ENCODE measurements around the gene GDE1. TPM values are rescaled to one million over a fixed set of nuclear protein-coding genes. Genes with fewer than 3 reads are reported as not detected.

GDE1 gene
- polyA plus RNA-seq, 3 donors, result 30.6 to 75.5 (median 71.7) TPM

DNA sequence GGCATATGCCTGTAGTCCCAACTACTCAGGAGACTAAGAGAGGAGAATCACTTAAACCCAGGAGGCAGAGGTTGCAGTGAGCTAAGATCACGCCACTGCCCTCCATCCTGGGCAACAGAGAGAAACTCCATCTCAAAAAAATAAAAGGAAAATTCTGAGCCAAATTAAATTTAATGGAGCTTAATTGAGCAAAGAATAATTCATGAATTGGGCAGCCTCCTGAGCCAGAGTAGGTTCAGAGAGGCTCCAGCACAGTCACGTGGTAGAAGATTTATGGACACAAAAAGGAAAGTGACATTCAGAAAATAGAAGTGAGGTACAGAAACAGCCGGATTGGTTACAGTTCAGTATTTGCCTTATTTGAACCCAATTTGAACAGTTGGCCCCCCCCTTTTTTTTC, 44.5 kb upstream of the GDE1 start:
- no peak overlapping the region for H2AFZ ChIP-seq (ENCODE audit: insufficient read depth, low read depth, low read length, poor library complexity, severe bottlenecking)
- Mint-ChIP-seq H3K27ac (peak overlapping the region in 1 of 7 donors; percentile 41), H3K9me3 (peaks cover 1 to 9% (median 8%) of the 10 kb centered on the region in 7 donors)

DNA sequence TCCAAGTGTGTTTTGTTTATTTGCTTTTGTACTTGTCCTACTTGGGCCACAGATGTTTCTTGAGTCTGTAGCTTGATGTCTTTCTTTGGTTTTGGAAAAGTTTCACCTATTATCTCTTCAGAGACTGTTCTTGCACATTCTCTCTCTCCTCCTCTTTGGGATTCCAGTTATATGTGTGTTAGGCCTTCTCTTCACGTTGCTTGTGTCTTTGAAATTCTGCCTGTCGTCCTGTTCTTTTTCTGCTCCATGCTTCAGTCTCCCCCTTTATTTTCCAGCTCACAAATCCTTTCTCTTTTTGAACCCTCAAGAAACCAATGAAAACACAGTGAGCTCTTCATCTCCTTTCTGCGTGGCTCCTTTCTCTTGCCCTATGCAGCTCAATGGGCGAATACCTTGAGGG, 41.5 kb upstream of the GDE1 start:
- Histone ChIP-seq H3K4me2 (replicated peaks; ENCODE audit: extremely low read depth, low read length, poor library complexity, severe bottlenecking) (no peak overlapping the region), H3K27me3 (ENCODE audit: control insufficient read depth in 2 of 2, insufficient read depth in 2 of 2, low read length in 2 of 2) (no peaks in the 10 kb centered on the region), H4K20me1 (ENCODE audit: insufficient read depth, low read length) (peaks cover 13% of the 10 kb centered on the region), H3K36me3 (replicated peaks in 1 of 2; ENCODE audit: control insufficient read depth in 1 of 2, insufficient read depth in 2 of 2, low read length in 2 of 2) (peaks cover 29 to 41% of the 10 kb centered on the region in 2 donors), H3K27ac (ENCODE audit: low read depth in 1 of 2, low read length in 2 of 2) (no peak overlapping the region), H3K79me2 (ENCODE audit: insufficient read depth, low read length) (peaks cover 12% of the 10 kb centered on the region), H2AFZ (ENCODE audit: insufficient read depth, low read depth, low read length, poor library complexity, severe bottlenecking) (no peak overlapping the region), H3K4me3 (replicated peaks in 1 of 3; ENCODE audit: low read depth in 2 of 3, low read length in 3 of 3) (no peak overlapping the region), H3K4me1 (ENCODE audit: control insufficient read depth in 1 of 2, insufficient read depth in 2 of 2, low read length in 2 of 2) (no peaks in the 10 kb centered on the region), H3K9ac (ENCODE audit: insufficient read depth, low read length, poor library complexity, severe bottlenecking) (no peak overlapping the region), H3K9me3 (replicated peaks in 1 of 2; ENCODE audit: control insufficient read depth in 1 of 2, insufficient read depth in 1 of 2, low read length in 2 of 2) (peaks cover 0 to 6% of the 10 kb centered on the region in 2 donors)
- H3K27ac Mint-ChIP-seq, result no peak overlapping the region
- DNase-seq, result no peak
- H3K4me3 Mint-ChIP-seq, result no peak overlapping the region
- peaks cover 0 to 7% (median 0%) of the 10 kb centered on the region in 3 donors for H3K27me3 Mint-ChIP-seq (ENCODE audit: low read depth in 3 of 3)
- TF ChIP-seq, protein P1, sequence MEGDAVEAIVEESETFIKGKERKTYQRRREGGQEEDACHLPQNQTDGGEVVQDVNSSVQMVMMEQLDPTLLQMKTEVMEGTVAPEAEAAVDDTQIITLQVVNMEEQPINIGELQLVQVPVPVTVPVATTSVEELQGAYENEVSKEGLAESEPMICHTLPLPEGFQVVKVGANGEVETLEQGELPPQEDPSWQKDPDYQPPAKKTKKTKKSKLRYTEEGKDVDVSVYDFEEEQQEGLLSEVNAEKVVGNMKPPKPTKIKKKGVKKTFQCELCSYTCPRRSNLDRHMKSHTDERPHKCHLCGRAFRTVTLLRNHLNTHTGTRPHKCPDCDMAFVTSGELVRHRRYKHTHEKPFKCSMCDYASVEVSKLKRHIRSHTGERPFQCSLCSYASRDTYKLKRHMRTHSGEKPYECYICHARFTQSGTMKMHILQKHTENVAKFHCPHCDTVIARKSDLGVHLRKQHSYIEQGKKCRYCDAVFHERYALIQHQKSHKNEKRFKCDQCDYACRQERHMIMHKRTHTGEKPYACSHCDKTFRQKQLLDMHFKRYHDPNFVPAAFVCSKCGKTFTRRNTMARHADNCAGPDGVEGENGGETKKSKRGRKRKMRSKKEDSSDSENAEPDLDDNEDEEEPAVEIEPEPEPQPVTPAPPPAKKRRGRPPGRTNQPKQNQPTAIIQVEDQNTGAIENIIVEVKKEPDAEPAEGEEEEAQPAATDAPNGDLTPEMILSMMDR (IDR thresholded peaks at IDR 0.05), result no peak
- intact Hi-C loops (cut with micrococcal nuclease), result no loop called here
- H3K9me3 Mint-ChIP-seq, result peaks cover 1 to 9% (median 8%) of the 10 kb centered on the region in 7 donors
- peaks cover 4% of the 10 kb centered on the region for H3K4me1 Mint-ChIP-seq
- H3K36me3 Mint-ChIP-seq, result peaks cover 38 to 46% of the 10 kb centered on the region in 2 donors
- 88% methylated on average over 2 of the region's 4 CpGs for WGBS (ENCODE audit: insufficient coverage)

More for the DNA sequence above, 44.5 kb upstream of the GDE1 start:
- H3K9ac ChIP-seq (ENCODE audit: insufficient read depth, low read length, poor library complexity, severe bottlenecking), result no peak overlapping the region
- peaks cover 2% of the 10 kb centered on the region for H3K4me1 Mint-ChIP-seq
- no peak overlapping the region for H3K4me2 ChIP-seq (replicated peaks; ENCODE audit: extremely low read depth, low read length, poor library complexity, severe bottlenecking)
- TF ChIP-seq, protein P1 (IDR thresholded peaks at IDR 0.05), result no peak
- H3K9me3 ChIP-seq (replicated peaks in 1 of 2; ENCODE audit: control insufficient read depth in 1 of 2, insufficient read depth in 1 of 2, low read length in 2 of 2), result peaks cover 0 to 6% of the 10 kb centered on the region in 2 donors
- H3K27ac ChIP-seq (ENCODE audit: low read depth in 1 of 2, low read length in 2 of 2), result no peak overlapping the region
- no peak overlapping the region for H3K4me3 Mint-ChIP-seq
- H3K27me3 ChIP-seq (ENCODE audit: control insufficient read depth in 2 of 2, insufficient read depth in 2 of 2, low read length in 2 of 2), result no peaks in the 10 kb centered on the region
- 100% methylated on average over 1 of the region's 3 CpGs for WGBS (ENCODE audit: insufficient coverage)
- H3K4me3 ChIP-seq (replicated peaks in 1 of 3; ENCODE audit: low read depth in 2 of 3, low read length in 3 of 3), result no peak overlapping the region
- intact Hi-C loops (cut with micrococcal nuclease), result no loop called here
- peaks cover 49 to 68% of the 10 kb centered on the region in 2 donors for H3K36me3 ChIP-seq (replicated peaks in 1 of 2; ENCODE audit: control insufficient read depth in 1 of 2, insufficient read depth in 2 of 2, low read length in 2 of 2)
- H4K20me1 ChIP-seq (ENCODE audit: insufficient read depth, low read length), result peaks cover 13% of the 10 kb centered on the region
- DNase-seq, result no peak
- H3K79me2 ChIP-seq (ENCODE audit: insufficient read depth, low read length), result peaks cover 3% of the 10 kb centered on the region
- H3K36me3 Mint-ChIP-seq, result peaks cover 55 to 69% of the 10 kb centered on the region in 2 donors
- peaks cover 0 to 2% (median 0%) of the 10 kb centered on the region in 3 donors for H3K27me3 Mint-ChIP-seq (ENCODE audit: low read depth in 3 of 3)
- H3K4me1 ChIP-seq (ENCODE audit: control insufficient read depth in 1 of 2, insufficient read depth in 2 of 2, low read length in 2 of 2), result no peaks in the 10 kb centered on the region
